ENCODE data around the gene DMD.

DMD gene

GRCh38 chrX:32933548-32933947 is 277.8 kb downstream of the DMD start:
- no peaks in the 10 kb centered on the region for H3K36me3 ChIP-seq (replicated peaks; ENCODE audit: low read depth, low read length)
- no peak overlapping the region for H3K27ac ChIP-seq (ENCODE audit: low read length)
- H4K20me1 ChIP-seq (ENCODE audit: insufficient read depth, low read length): no peaks in the 10 kb centered on the region
- no peak overlapping the region for H2AFZ ChIP-seq (ENCODE audit: low read depth, low read length)
- H3K4me1 ChIP-seq (ENCODE audit: low read length): no peaks in the 10 kb centered on the region
- no peaks in the 10 kb centered on the region for H3K27me3 ChIP-seq (ENCODE audit: low read depth, low read length)
- no peak overlapping the region for H3K9ac ChIP-seq (ENCODE audit: low read length)
- no peaks in the 10 kb centered on the region for H3K79me2 ChIP-seq (ENCODE audit: low read length)
- no peak overlapping the region for H3K4me3 ChIP-seq (ENCODE audit: low read length)
- no peak overlapping the region for H3K4me2 ChIP-seq (ENCODE audit: low read length)
- no peak for TF ChIP-seq EZH2phosphoT487 (IDR thresholded peaks at IDR 0.05; ENCODE audit: low read depth)
- TF ChIP-seq CTCF (IDR thresholded peaks at IDR 0.05; ENCODE audit: low read depth, low read length): no peak
- no peaks in the 10 kb centered on the region for H3K9me3 ChIP-seq (ENCODE audit: insufficient read depth, low read length)

GRCh38 chrX:32929040-32929439 is 282.3 kb downstream of the DMD start:
- no peak overlapping the region for H3K27ac ChIP-seq (ENCODE audit: low read length)
- H3K27me3 ChIP-seq (ENCODE audit: low read depth, low read length): no peaks in the 10 kb centered on the region
- H2AFZ ChIP-seq (ENCODE audit: low read depth, low read length): no peak overlapping the region
- H3K9ac ChIP-seq (ENCODE audit: low read length): no peak overlapping the region
- no peaks in the 10 kb centered on the region for H3K79me2 ChIP-seq (ENCODE audit: low read length)
- no peaks in the 10 kb centered on the region for H3K9me3 ChIP-seq (ENCODE audit: insufficient read depth, low read length)
- H3K36me3 ChIP-seq (replicated peaks; ENCODE audit: low read depth, low read length): no peaks in the 10 kb centered on the region
- H3K4me3 ChIP-seq (ENCODE audit: low read length): no peak overlapping the region
- no peaks in the 10 kb centered on the region for H4K20me1 ChIP-seq (ENCODE audit: insufficient read depth, low read length)
- TF ChIP-seq CTCF (IDR thresholded peaks at IDR 0.05; ENCODE audit: low read depth, low read length): no peak
- TF ChIP-seq EZH2phosphoT487 (IDR thresholded peaks at IDR 0.05; ENCODE audit: low read depth): no peak
- no peaks in the 10 kb centered on the region for H3K4me1 ChIP-seq (ENCODE audit: low read length)
- H3K4me2 ChIP-seq (ENCODE audit: low read length): no peak overlapping the region

- Histone ChIP-seq H3K27me3 (ENCODE audit: low read depth, low read length) (no peaks in the 10 kb centered on the region), H3K36me3 (replicated peaks; ENCODE audit: low read depth, low read length) (no peaks in the 10 kb centered on the region), H3K4me3 (ENCODE audit: low read length) (no peak overlapping the region), H3K9me3 (ENCODE audit: insufficient read depth, low read length) (no peaks in the 10 kb centered on the region), H2AFZ (ENCODE audit: low read depth, low read length) (no peak overlapping the region), H3K27ac (ENCODE audit: low read length) (no peak overlapping the region), H3K79me2 (ENCODE audit: low read length) (no peaks in the 10 kb centered on the region), H3K4me1 (ENCODE audit: low read length) (no peaks in the 10 kb centered on the region), H3K9ac (ENCODE audit: low read length) (no peak overlapping the region), H4K20me1 (ENCODE audit: insufficient read depth, low read length) (no peaks in the 10 kb centered on the region), H3K4me2 (ENCODE audit: low read length) (no peak overlapping the region)
- TF ChIP-seq EZH2phosphoT487 (IDR thresholded peaks at IDR 0.05; ENCODE audit: low read depth) (no peak), CTCF (IDR thresholded peaks at IDR 0.05; ENCODE audit: low read depth, low read length) (no peak)
Measured at GRCh38 chrX:32896088-32896487, 315.3 kb downstream of the DMD start.

- H3K4me2 ChIP-seq (ENCODE audit: low read length): no peak overlapping the region
- H4K20me1 ChIP-seq (ENCODE audit: insufficient read depth, low read length): no peaks in the 10 kb centered on the region
- H2AFZ ChIP-seq (ENCODE audit: low read depth, low read length): no peak overlapping the region
- H3K27ac ChIP-seq (ENCODE audit: low read length): no peak overlapping the region
- no peak overlapping the region for H3K4me3 ChIP-seq (ENCODE audit: low read length)
- TF ChIP-seq CTCF (IDR thresholded peaks at IDR 0.05; ENCODE audit: low read depth, low read length): no peak
- no peak for TF ChIP-seq EZH2phosphoT487 (IDR thresholded peaks at IDR 0.05; ENCODE audit: low read depth)
- no peak overlapping the region for H3K9ac ChIP-seq (ENCODE audit: low read length)
- H3K9me3 ChIP-seq (ENCODE audit: insufficient read depth, low read length): no peaks in the 10 kb centered on the region
- no peaks in the 10 kb centered on the region for H3K79me2 ChIP-seq (ENCODE audit: low read length)
- H3K4me1 ChIP-seq (ENCODE audit: low read length): no peaks in the 10 kb centered on the region
- no peaks in the 10 kb centered on the region for H3K27me3 ChIP-seq (ENCODE audit: low read depth, low read length)
- H3K36me3 ChIP-seq (replicated peaks; ENCODE audit: low read depth, low read length): no peaks in the 10 kb centered on the region
Measured at GRCh38 chrX:32894679-32895078, 316.7 kb downstream of the DMD start.

Data from OCI-LY3 (cell line).